IMR-90 (cell line): ENCODE measurements around the gene MSH3. TPM values are rescaled to one million over a fixed set of nuclear protein-coding genes. Genes with fewer than 3 reads are reported as not detected.
A peak's percentile ranks its signal among the peaks of the same experiment; 100 is the strongest.

Experiments used
- ATAC-seq: fragments of 200-7000 bp; cut with Tn5 transposase; 2 replicates; pipeline ENCODE4 v1.9.1; 2020; ENCODE audit warnings: low read depth, mild to moderate bottlenecking, moderate library complexity
- BruUV-seq: library from RNA; stranded (reverse); fragments of 400-500 nt; replicated peaks from 2 replicates; lab custom pipeline; 2021; lab: Mats Ljungman, UMichigan
- CTCF ChIA-PET: fragments of 300-600 bp; formaldehyde crosslinking; extraction: SDS; loops from one replicate; lab custom pipeline; 2021; ENCODE audit warnings: antibody characterized with exemption; lab: Yijun Ruan, JAX
- POLR2A ChIA-PET: fragments of 300-600 bp; sonication (Branson Sonifier 250); formaldehyde crosslinking; loops from one replicate; lab custom pipeline; 2022; ENCODE audit warnings: antibody characterized with exemption; ENCODE audit not compliant: unreplicated experiment; lab: Charles Lee
- DNase-seq: peaks from one replicate; pipeline ENCODE4 v3.0.0; 2013
- H2AFZ ChIP-seq: replicated peaks from 2 replicates; pipeline ENCODE3; 2013; ENCODE audit warnings: low read length, mild to moderate bottlenecking; ENCODE audit not compliant: poor library complexity
- H2AK5ac ChIP-seq: 2 replicates; pipeline ENCODE4 v1.6.1; 2013; ENCODE audit warnings: low read depth, low read length, inconsistent platforms
- H2AK9ac ChIP-seq: replicated peaks from 2 replicates; pipeline ENCODE3; 2013; ENCODE audit warnings: mild to moderate bottlenecking, low read depth, low read length, moderate library complexity; ENCODE audit not compliant: poor library complexity
- H2BK120ac ChIP-seq: 2 replicates; pipeline ENCODE4 v1.6.1; 2013; ENCODE audit warnings: low read depth, low read length, inconsistent platforms
- H2BK15ac ChIP-seq: 3 replicates; pipeline ENCODE4 v1.6.1; 2013; ENCODE audit warnings: low read depth, low read length, inconsistent platforms
- H2BK20ac ChIP-seq: 2 replicates; pipeline ENCODE4 v1.6.1; 2013; ENCODE audit warnings: low read depth, mild to moderate bottlenecking, inconsistent platforms, low read length, moderate library complexity
- H2BK5ac ChIP-seq: 2 replicates; pipeline ENCODE4 v1.6.1; 2013; ENCODE audit warnings: mild to moderate bottlenecking, low read depth, low read length, inconsistent platforms; ENCODE audit not compliant: poor library complexity, severe bottlenecking
- H3K14ac ChIP-seq: replicated peaks from 2 replicates; pipeline ENCODE4 v1.6.1; 2013; ENCODE audit warnings: low read depth, low read length, inconsistent platforms
- H3K18ac ChIP-seq: 2 replicates; pipeline ENCODE4 v1.6.1; 2013; ENCODE audit warnings: low read depth, low read length, control low read depth
- H3K23ac ChIP-seq: 2 replicates; pipeline ENCODE4 v1.6.1; 2013; ENCODE audit warnings: low read depth, low read length, inconsistent platforms
- H3K27ac ChIP-seq: 2 replicates; pipeline ENCODE4 v1.5.1; 2013; ENCODE audit warnings: mild to moderate bottlenecking, control low read depth, low read length; ENCODE audit not compliant: insufficient read depth
- H3K27me3 ChIP-seq: 2 replicates; pipeline ENCODE4 v1.6.1; 2013; ENCODE audit warnings: low read length; ENCODE audit not compliant: control insufficient read depth, insufficient read depth
- H3K36me3 ChIP-seq: 2 replicates; pipeline ENCODE4 v1.6.1; 2013; ENCODE audit warnings: low read length, mixed read lengths; ENCODE audit not compliant: control insufficient read depth, insufficient read depth
- H3K4ac ChIP-seq: 2 replicates; pipeline ENCODE4 v1.6.1; 2013; ENCODE audit warnings: low read depth, low read length, inconsistent platforms
- H3K4me1 ChIP-seq: 2 replicates; pipeline ENCODE4 v1.6.1; 2013; ENCODE audit warnings: low read length, mixed read lengths; ENCODE audit not compliant: control insufficient read depth, insufficient read depth
- H3K4me2 ChIP-seq: 2 replicates; pipeline ENCODE4 v1.6.1; 2013; ENCODE audit warnings: low read depth, mild to moderate bottlenecking, control low read depth, low read length, moderate library complexity
- H3K4me3 ChIP-seq: 2 replicates; pipeline ENCODE4 v1.5.1; 2013; ENCODE audit warnings: low read depth, mild to moderate bottlenecking, control low read depth, low read length, moderate library complexity; ENCODE audit not compliant: insufficient read depth
- H3K56ac ChIP-seq: 2 replicates; pipeline ENCODE4 v1.6.1; 2013; ENCODE audit warnings: low read length, inconsistent platforms; ENCODE audit not compliant: insufficient read depth; ENCODE audit errors: extremely low read depth
- H3K79me1 ChIP-seq, 2 experiments: 2 replicates each; pipeline ENCODE4 v1.6.1; 2013; ENCODE audit warnings: low read length in 2 of 2, inconsistent platforms in 1 of 2, low read depth in 1 of 2
- H3K9ac ChIP-seq: 2 replicates; pipeline ENCODE4 v1.6.1; 2013; ENCODE audit warnings: low read depth, low read length, control low read depth
- H3K9me1 ChIP-seq: 2 replicates; pipeline ENCODE4 v1.6.1; 2013; ENCODE audit warnings: low read length, inconsistent platforms; ENCODE audit not compliant: insufficient read depth
- H3K9me3 ChIP-seq: 2 replicates; pipeline ENCODE4 v1.6.1; 2013; ENCODE audit warnings: low read length; ENCODE audit not compliant: control insufficient read depth, insufficient read depth
- H4K20me1 ChIP-seq: 2 replicates; pipeline ENCODE4 v1.6.1; 2013; ENCODE audit warnings: low read length, inconsistent platforms; ENCODE audit not compliant: insufficient read depth
- H4K5ac ChIP-seq: 2 replicates; pipeline ENCODE4 v1.6.1; 2013; ENCODE audit warnings: mild to moderate bottlenecking, low read depth, low read length, control low read depth
- H4K8ac ChIP-seq, 2 experiments: 2 replicates each; pipeline ENCODE4 v1.6.1; 2013; ENCODE audit warnings: low read depth in 2 of 2, low read length in 2 of 2, control low read depth in 1 of 2, inconsistent platforms in 1 of 2
- H4K91ac ChIP-seq: 2 replicates; pipeline ENCODE4 v1.6.1; 2013; ENCODE audit warnings: low read depth, low read length, inconsistent platforms; ENCODE audit not compliant: insufficient read depth
- BHLHE40 ChIP-seq: fragments of 150-350 bp; IDR thresholded peaks from 2 replicates; pipeline ENCODE4 v1.6.1; 2016; ENCODE audit warnings: mild to moderate bottlenecking, low read depth, low read length
- CEBPB ChIP-seq: IDR thresholded peaks from 2 replicates; pipeline ENCODE4 v1.6.1; 2012; ENCODE audit warnings: low read depth, low read length, improper control_type of control experiment
- CHD1 ChIP-seq: IDR thresholded peaks from 2 replicates; pipeline ENCODE4 v1.6.1; 2012; ENCODE audit warnings: low read depth, low read length, improper control_type of control experiment
- CTCF ChIP-seq: conservative IDR thresholded peaks from 2 replicates; pipeline ENCODE4 v1.5.1; 2012; ENCODE audit warnings: mild to moderate bottlenecking, low read depth, low read length, improper control_type of control experiment
- ELK1 ChIP-seq: fragments of 150-350 bp; IDR thresholded peaks from 2 replicates; pipeline ENCODE4 v1.6.1; 2016; ENCODE audit warnings: low read depth, mild to moderate bottlenecking, low read length, moderate library complexity, borderline replicate concordance
- FOS ChIP-seq: fragments of 150-350 bp; IDR thresholded peaks from 2 replicates; pipeline ENCODE4 v1.6.1; 2016; ENCODE audit warnings: low read depth, low read length
- MXI1 ChIP-seq: IDR thresholded peaks from 2 replicates; pipeline ENCODE4 v1.6.1; 2012; ENCODE audit warnings: low read depth, mild to moderate bottlenecking, low read length, moderate library complexity, borderline replicate concordance
- NFE2L2 ChIP-seq: fragments of 150-350 bp; IDR thresholded peaks from 2 replicates; pipeline ENCODE4 v1.6.1; 2016; ENCODE audit warnings: low read depth, mild to moderate bottlenecking, low read length
- POLR2A ChIP-seq: IDR thresholded peaks from 2 replicates; pipeline ENCODE4 v1.6.1; 2012; ENCODE audit warnings: mild to moderate bottlenecking, low read depth, low read length
- RAD21 ChIP-seq: IDR thresholded peaks from 2 replicates; pipeline ENCODE4 v1.6.1; 2012; ENCODE audit warnings: low read length, improper control_type of control experiment
- RFX5 ChIP-seq: IDR thresholded peaks from 2 replicates; pipeline ENCODE4 v1.8.0; 2012; ENCODE audit warnings: low read depth, mild to moderate bottlenecking, low read length, moderate library complexity
- WGBS, 2 experiments: methylation state at CpG; one replicate each; pipeline versions ENCODE4 v1.1.5 to v1.1.7; 2013; ENCODE audit warnings: missing lambda C conversion rate in 2 of 2; ENCODE audit not compliant: insufficient read length in 1 of 2; ENCODE audit errors: extremely low coverage in 2 of 2; 5-methylcytosine and 5-hydroxymethylcytosine counted together
- dilution Hi-C: fragments of 300-500 bp; cut with HindIII; formaldehyde crosslinking; loops from one replicate; pipeline ENCODE4 v1.14.3; 2018; ENCODE audit warnings: low sequenced_read_pairs; ENCODE audit not compliant: unreplicated experiment
- in situ Hi-C: fragments of 300-500 bp; cut with MboI; formaldehyde crosslinking; loops from 3 replicates; pipeline ENCODE4 v1.14.3; 2019; ENCODE audit warnings: low sequenced_read_pairs, inconsistent platforms, mixed read lengths
- intact Hi-C: fragments of 100-400 bp; cut with micrococcal nuclease; formaldehyde crosslinking; loops from 2 replicates; pipeline ENCODE4 v1.10.0; 2022
- polyA plus RNA-seq, 3 experiments: library from polyadenylated mRNA; depleted of rRNA; stranded (reverse); fragments of >200 nt; gene quantifications; 2 replicates each; pipeline ENCODE4 v1.2.3, GENCODE V29; 2012; ENCODE audit warnings: low replicate concordance in 1 of 3
- total RNA-seq: library from RNA; depleted of rRNA; stranded (reverse); fragments of >200 nt; gene quantifications from 2 replicates; pipeline ENCODE4 v1.2.3, GENCODE V29; 2012

Gene MSH3
- total and polyA plus RNA-seq, 2 of the 4 experiments (the other 2 are of a cell fraction): 4.6 to 13.3 TPM

GRCh38 chr5:80860924-80861613 lies 206.6 kb downstream of the MSH3 start:
- Histone ChIP-seq H3K9me3 (no peaks in the 10 kb centered on the region), H4K20me1 (no peaks in the 10 kb centered on the region), H3K27ac (no peak overlapping the region), H2BK5ac (no peak overlapping the region), H3K9me1 (peaks cover 2% of the 10 kb centered on the region; the same call in 1 of the 2 replicates), H2AK5ac (no peak overlapping the region), H3K9ac (no peak overlapping the region), H2BK15ac (no peak overlapping the region), H3K18ac (no peak overlapping the region), H2BK20ac (0 out of 2 replicates have a peak overlapping the region, but pooled peaks have one; percentile 43), H3K36me3 (no peaks in the 10 kb centered on the region), H3K4me2 (no peak overlapping the region), H3K4ac (peak overlapping the region; percentile 30; the same call in 1 of the 2 replicates), H3K79me1 (peaks cover 0 to 3% of the 10 kb centered on the region in 2 experiments; a peak in 1 of 4 replicates), H2BK120ac (peak overlapping the region; percentile 7; the same call in 1 of the 2 replicates), H4K8ac (no peak overlapping the region), H3K23ac (0 out of 2 replicates have a peak overlapping the region, but pooled peaks have one; percentile 7), H2AK9ac (no peak overlapping the region), H3K14ac (no peak overlapping the region), H3K4me3 (no peak overlapping the region), H3K56ac (no peak overlapping the region), H4K5ac (no peak overlapping the region), H4K91ac (no peak overlapping the region), H3K4me1 (no peaks in the 10 kb centered on the region), H3K27me3 (no peaks in the 10 kb centered on the region), H2AFZ (no peak overlapping the region)
- DNase-seq (peak; percentile 60), ATAC-seq (peak; percentile 95)
- in situ Hi-C loops: no loop called here
- ChIA-PET CTCF (interaction anchor here (0.6 kb wide), 1 partner anchor 248 kb away, joined by 3 read pairs; no protein-coding TSS in a partner anchor), POLR2A (no interaction called here)
- WGBS, 2 experiments: 0% methylated on average over 1 of the region's 2 CpGs; no CpG with 5 or more reads in 1 of the 2 experiments
- dilution Hi-C loops: no loop called here
- no TSS peak for BruUV-seq
- intact Hi-C loops: no loop called here
- TF ChIP-seq RFX5 (no peak), BHLHE40 (no peak), MXI1 (no peak), CTCF (no peak), POLR2A (no peak), RAD21 (no peak), ELK1 (no peak), NFE2L2 (no peak), CHD1 (no peak), CEBPB (no peak), FOS (no peak)
